ENCODE data around the gene SNRPN. TPM values are rescaled to one million over a fixed set of nuclear protein-coding genes. Genes with fewer than 3 reads are reported as not detected.
A peak's percentile ranks its signal among the peaks of the same experiment; 100 is the strongest.

SNRPN gene
- total RNA-seq, 1 experiment from 2014 or later, result 800 TPM

DNA sequence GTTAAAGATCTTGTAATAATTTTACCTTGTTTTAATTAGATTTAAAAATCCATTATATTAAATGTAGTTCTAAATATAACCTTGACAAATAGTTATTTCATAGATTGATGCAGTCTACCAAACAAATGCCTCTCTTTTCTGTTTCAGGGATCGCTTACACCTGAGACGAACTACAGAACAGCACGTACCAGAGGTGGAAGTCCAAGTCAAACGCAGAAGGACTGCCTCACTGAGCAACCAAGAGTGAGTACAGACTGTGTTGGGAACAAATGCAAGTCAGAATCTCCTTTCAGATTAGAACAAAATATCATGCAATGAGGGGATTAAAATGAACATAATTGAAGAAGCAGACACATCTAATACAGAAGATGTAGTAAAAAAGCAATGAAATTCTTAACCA, 7.2 kb downstream of the SNRPN start:
- Mint-ChIP-seq H3K27ac (peak overlapping the region; percentile 87; the same call in 1 of the 2 replicates), H3K4me3 (peak overlapping the region; percentile 49), H3K4me1 (peaks cover 60% of the 10 kb centered on the region), H3K27me3 (ENCODE audit: low read depth) (peaks cover under 1% of the 10 kb centered on the region; the same call in 1 of the 2 replicates), H3K9me3 (peaks cover 20% of the 10 kb centered on the region), H3K36me3 (peaks cover 92% of the 10 kb centered on the region)
- ChIA-PET CTCF (no interaction called here), POLR2A (interaction anchor here (0.6 kb wide), 1 partner anchor 43 kb away, joined by 4 read pairs; no protein-coding TSS in a partner anchor)
- no peak for TF ChIP-seq CREB1 (CRISPR knock-in tag; IDR thresholded peaks at IDR 0.05)
- TF ChIP-seq ZNF396 (CRISPR knock-in tag; IDR thresholded peaks at IDR 0.05; ENCODE audit: borderline replicate concordance), result no peak
- TF ChIP-seq ZNF317 (CRISPR knock-in tag; IDR thresholded peaks at IDR 0.05; ENCODE audit: borderline replicate concordance, low read depth), result no peak
- no peak for ATAC-seq
- DNase-seq (ENCODE audit: low spot score), result no peak

DNA sequence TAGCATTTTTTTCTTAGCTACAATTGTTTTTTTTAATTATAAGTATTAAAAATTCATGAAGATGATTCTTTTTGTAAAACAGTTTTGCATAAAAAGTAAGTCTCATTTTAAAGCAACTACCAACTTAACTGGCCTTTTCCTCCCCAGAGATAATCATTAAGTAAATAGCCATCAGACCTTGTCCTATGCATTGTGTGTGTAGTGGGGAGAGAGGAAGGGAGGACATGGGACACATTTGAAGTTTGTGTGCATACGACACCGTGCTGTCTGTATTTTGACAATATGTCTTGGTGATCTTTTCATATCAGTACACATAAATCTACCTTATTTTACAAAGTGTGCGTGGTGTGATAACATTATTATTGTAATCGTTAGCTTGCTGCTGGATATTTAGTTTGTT, 8.1 kb downstream of the SNRPN start:
- peaks cover 20% of the 10 kb centered on the region for H3K9me3 Mint-ChIP-seq

DNA sequence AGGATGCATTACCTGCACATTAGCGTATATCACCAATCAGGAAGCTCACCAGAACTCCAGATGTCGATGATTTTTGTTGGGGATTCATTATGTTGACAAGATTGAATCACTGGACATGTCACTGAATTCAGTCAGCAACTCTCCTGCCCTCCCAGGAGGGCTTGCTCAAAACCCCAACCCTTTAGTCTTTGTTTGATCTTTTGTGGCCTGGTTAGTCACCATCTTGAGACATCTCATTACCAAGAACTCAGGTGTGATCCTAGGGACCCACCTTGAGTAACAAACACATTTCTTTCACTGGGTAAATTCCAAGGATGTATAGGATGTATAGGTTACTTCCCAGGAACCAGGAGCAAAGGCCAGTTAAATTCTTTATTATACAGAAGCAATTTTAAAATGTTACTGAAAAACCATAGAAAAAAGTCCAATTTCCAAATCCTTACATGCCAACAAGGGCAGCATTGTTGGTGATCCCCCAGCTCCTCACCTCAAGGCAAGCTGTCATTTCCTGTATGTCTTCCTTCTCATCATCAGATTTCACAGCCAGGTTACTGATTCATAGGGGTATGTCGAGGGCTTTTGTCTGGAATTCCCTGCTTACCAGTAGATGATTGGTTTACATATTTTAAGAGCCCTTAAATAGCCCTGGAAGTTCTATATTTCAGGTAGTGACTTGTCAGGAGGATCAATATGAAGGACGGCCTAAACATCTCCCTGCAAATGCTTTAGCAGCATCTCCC, 11.7 kb downstream of the SNRPN start:
- Mint-ChIP-seq H3K4me3 (no peak overlapping the region), H3K27ac (peak overlapping the region; percentile 55; the same call in 1 of the 2 replicates), H3K36me3 (peaks cover 90% of the 10 kb centered on the region), H3K4me1 (peaks cover 43% of the 10 kb centered on the region), H3K27me3 (ENCODE audit: low read depth) (peaks cover 2% of the 10 kb centered on the region; the same call in 1 of the 2 replicates), H3K9me3 (peaks cover 17% of the 10 kb centered on the region)
- ATAC-seq, result no peak
- ChIA-PET CTCF (interaction anchor here (0.7 kb wide), 1 partner anchor 11 kb away, joined by 3 read pairs; no protein-coding TSS in a partner anchor), POLR2A (interaction anchor here (2.2 kb wide), 1 partner anchor 10 kb away, joined by 9 read pairs; no protein-coding TSS in a partner anchor)
- TF ChIP-seq, protein P1, sequence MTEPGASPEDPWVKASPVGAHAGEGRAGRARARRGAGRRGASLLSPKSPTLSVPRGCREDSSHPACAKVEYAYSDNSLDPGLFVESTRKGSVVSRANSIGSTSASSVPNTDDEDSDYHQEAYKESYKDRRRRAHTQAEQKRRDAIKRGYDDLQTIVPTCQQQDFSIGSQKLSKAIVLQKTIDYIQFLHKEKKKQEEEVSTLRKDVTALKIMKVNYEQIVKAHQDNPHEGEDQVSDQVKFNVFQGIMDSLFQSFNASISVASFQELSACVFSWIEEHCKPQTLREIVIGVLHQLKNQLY (CRISPR knock-in tag; IDR thresholded peaks at IDR 0.05), result no peak
- TF ChIP-seq FOXK1 (CRISPR knock-in tag; IDR thresholded peaks at IDR 0.05), result no peak
- DNase-seq (ENCODE audit: low spot score), result no peak

More for the DNA sequence above, 8.1 kb downstream of the SNRPN start:
- DNase-seq (ENCODE audit: low spot score) (no peak), ATAC-seq (no peak)
- Mint-ChIP-seq H3K27ac (peak overlapping the region; percentile 53), H3K27me3 (ENCODE audit: low read depth) (peaks cover 2% of the 10 kb centered on the region; the same call in 1 of the 2 replicates), H3K4me1 (peaks cover 64% of the 10 kb centered on the region), H3K36me3 (peaks cover 90% of the 10 kb centered on the region), H3K4me3 (peak overlapping the region; percentile 45)
- ChIA-PET POLR2A (interaction anchor here (0.6 kb wide), 2 partner anchors 79 to 972 kb away, joined by 3 read pairs; no protein-coding TSS in a partner anchor), CTCF (interaction anchor here (0.6 kb wide), 1 partner anchor 13 kb away, joined by 3 read pairs; no protein-coding TSS in a partner anchor)
- TF ChIP-seq NFE2L1 (CRISPR knock-in tag; IDR thresholded peaks at IDR 0.05), result no peak

DNA sequence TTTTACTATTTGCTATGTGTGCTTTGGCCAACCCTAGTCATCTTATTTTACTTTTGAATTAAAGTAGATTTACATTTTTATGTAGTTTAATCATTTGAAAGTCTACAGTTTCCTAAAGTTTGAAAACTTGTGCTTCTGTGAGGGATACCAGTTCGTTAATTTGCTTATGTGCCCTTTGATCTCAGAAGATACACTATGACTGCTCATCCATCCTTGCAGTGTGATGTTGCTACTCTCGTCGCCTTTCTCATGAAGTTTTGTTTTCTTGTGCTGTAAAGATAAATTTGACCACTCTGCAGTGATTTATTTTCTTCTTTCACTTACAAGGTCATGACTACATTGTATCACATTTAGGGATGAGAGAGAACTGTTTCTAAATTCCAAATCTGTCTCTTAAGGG, 16.3 kb downstream of the SNRPN start:
- Mint-ChIP-seq H3K4me3 (no peak overlapping the region), H3K36me3 (peaks cover 89% of the 10 kb centered on the region), H3K27me3 (ENCODE audit: low read depth) (peaks cover 2% of the 10 kb centered on the region; the same call in 1 of the 2 replicates), H3K27ac (peak overlapping the region; percentile 77; the same call in 1 of the 2 replicates), H3K9me3 (peaks cover 24% of the 10 kb centered on the region), H3K4me1 (peaks cover 34% of the 10 kb centered on the region)
- DNase-seq (ENCODE audit: low spot score), result no peak
- no peak for ATAC-seq
- ChIA-PET CTCF (no interaction called here), POLR2A (no interaction called here)
- TF ChIP-seq NR1H2 (CRISPR knock-in tag; IDR thresholded peaks at IDR 0.05), result no peak
- TF ChIP-seq, protein P2, sequence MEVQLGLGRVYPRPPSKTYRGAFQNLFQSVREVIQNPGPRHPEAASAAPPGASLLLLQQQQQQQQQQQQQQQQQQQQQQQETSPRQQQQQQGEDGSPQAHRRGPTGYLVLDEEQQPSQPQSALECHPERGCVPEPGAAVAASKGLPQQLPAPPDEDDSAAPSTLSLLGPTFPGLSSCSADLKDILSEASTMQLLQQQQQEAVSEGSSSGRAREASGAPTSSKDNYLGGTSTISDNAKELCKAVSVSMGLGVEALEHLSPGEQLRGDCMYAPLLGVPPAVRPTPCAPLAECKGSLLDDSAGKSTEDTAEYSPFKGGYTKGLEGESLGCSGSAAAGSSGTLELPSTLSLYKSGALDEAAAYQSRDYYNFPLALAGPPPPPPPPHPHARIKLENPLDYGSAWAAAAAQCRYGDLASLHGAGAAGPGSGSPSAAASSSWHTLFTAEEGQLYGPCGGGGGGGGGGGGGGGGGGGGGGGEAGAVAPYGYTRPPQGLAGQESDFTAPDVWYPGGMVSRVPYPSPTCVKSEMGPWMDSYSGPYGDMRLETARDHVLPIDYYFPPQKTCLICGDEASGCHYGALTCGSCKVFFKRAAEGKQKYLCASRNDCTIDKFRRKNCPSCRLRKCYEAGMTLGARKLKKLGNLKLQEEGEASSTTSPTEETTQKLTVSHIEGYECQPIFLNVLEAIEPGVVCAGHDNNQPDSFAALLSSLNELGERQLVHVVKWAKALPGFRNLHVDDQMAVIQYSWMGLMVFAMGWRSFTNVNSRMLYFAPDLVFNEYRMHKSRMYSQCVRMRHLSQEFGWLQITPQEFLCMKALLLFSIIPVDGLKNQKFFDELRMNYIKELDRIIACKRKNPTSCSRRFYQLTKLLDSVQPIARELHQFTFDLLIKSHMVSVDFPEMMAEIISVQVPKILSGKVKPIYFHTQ (CRISPR knock-in tag; IDR thresholded peaks at IDR 0.05), result peak; percentile 65; the same call in 1 of the 2 replicates

DNA sequence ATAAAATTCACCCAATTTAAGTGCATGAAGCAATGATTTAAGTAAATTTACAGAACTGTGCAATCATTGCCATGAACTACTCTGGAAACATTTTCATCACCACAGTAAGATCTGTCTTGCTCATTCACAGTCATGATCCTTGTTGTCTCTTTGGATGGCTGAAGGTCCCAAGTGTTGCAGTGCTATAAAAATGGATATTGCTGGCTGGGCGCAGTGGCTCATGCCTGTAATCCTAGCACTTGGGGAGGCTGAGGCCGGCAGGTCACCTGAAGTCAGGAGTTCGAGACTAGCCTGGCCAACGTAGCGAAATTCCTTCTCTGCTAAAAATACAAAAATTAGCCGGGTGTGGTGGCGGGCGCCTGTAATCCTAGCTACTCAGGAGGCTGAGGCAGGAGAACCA, 17.0 kb downstream of the SNRPN start:
- POLR2A ChIA-PET, result no interaction called here
- TF ChIP-seq ZNF121 (CRISPR knock-in tag; IDR thresholded peaks at IDR 0.05), result no peak
- peak; percentile 81; the same call in 1 of the 2 replicates for TF ChIP-seq PRRX2 (CRISPR knock-in tag; IDR thresholded peaks at IDR 0.05)
- TF ChIP-seq, protein P3, sequence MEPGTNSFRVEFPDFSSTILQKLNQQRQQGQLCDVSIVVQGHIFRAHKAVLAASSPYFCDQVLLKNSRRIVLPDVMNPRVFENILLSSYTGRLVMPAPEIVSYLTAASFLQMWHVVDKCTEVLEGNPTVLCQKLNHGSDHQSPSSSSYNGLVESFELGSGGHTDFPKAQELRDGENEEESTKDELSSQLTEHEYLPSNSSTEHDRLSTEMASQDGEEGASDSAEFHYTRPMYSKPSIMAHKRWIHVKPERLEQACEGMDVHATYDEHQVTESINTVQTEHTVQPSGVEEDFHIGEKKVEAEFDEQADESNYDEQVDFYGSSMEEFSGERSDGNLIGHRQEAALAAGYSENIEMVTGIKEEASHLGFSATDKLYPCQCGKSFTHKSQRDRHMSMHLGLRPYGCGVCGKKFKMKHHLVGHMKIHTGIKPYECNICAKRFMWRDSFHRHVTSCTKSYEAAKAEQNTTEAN (CRISPR knock-in tag; IDR thresholded peaks at IDR 0.05), result no peak
- TF ChIP-seq, protein P4, sequence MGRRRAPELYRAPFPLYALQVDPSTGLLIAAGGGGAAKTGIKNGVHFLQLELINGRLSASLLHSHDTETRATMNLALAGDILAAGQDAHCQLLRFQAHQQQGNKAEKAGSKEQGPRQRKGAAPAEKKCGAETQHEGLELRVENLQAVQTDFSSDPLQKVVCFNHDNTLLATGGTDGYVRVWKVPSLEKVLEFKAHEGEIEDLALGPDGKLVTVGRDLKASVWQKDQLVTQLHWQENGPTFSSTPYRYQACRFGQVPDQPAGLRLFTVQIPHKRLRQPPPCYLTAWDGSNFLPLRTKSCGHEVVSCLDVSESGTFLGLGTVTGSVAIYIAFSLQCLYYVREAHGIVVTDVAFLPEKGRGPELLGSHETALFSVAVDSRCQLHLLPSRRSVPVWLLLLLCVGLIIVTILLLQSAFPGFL (CRISPR knock-in tag; IDR thresholded peaks at IDR 0.05; ENCODE audit: borderline replicate concordance), result no peak
- TF ChIP-seq TP53 (CRISPR knock-in tag; IDR thresholded peaks at IDR 0.05), result no peak
- TF ChIP-seq FOXJ3 (CRISPR knock-in tag; IDR thresholded peaks at IDR 0.05; ENCODE audit: borderline replicate concordance), result no peak
- TF ChIP-seq ZNF138 (CRISPR knock-in tag; conservative IDR thresholded peaks at IDR 0.05), result no peak

More for the DNA sequence above, 17.0 kb downstream of the SNRPN start:
- H3K4me3 Mint-ChIP-seq, result no peak overlapping the region
- peaks cover 89% of the 10 kb centered on the region for H3K36me3 Mint-ChIP-seq
- CTCF ChIA-PET, result no interaction called here
- peaks cover 2% of the 10 kb centered on the region; the same call in 1 of the 2 replicates for H3K27me3 Mint-ChIP-seq (ENCODE audit: low read depth)
- peaks cover 30% of the 10 kb centered on the region for H3K9me3 Mint-ChIP-seq
- DNase-seq (ENCODE audit: low spot score) (no peak), ATAC-seq (no peak)
- no peak overlapping the region; the same call in 1 of the 2 replicates for H3K27ac Mint-ChIP-seq
- H3K4me1 Mint-ChIP-seq, result peaks cover 33% of the 10 kb centered on the region
